HG03432 (cell line): ENCODE results near the gene HYDIN.
"Not testable (repeated sequence)": the region's sequence is repeated elsewhere in the genome, so short reads cannot be mapped to it uniquely, and the experiment has no call there.

Source experiments
- ATAC-seq: cut with Tn5 transposase; IDR thresholded peaks from one replicate; pipeline ENCODE4 v1.9.1; 2021; ENCODE audit warnings: mild to moderate bottlenecking, moderate library complexity; ENCODE audit not compliant: unreplicated experiment

Gene HYDIN

DNA sequence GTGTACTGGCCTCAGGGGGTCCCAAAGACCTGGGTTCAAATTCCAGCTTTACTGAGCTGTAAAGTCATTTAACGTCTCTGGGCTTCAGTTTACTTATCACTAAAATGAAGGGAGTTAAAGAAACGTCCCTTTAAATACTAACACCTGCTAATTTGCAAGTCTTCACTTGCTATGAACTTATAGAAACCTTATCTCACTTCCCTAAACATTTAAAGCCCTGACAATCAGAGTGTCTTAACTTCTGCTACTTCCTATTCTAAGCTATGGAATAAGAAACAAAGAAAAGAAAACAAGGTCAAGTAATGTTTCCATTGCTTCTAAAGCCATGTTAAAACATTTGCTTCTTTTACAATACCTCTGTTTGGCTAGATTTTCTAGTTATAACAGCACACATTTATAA lies 87.3 kb downstream of the HYDIN start:
- ATAC-seq = not testable (repeated sequence)

DNA sequence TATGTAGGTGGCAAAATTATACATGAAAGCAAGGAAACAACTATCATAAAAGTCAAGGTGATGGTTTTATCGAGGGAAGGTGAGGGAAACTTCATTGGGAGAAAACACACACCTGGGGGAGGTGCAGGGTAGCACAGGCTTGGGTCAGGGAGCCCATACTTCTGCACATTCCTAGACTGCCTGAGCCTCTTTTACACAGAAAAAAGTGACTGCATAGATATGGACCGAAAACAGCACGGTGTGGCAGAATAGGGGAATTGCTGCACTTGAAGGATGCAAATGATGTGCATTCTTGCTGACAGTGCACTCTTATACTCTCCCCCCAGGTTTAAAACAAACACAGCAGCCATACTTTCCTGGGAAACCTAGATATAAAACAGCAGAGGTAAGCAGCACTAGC lies 120.0 kb downstream of the HYDIN start:
- ATAC-seq = not testable (repeated sequence)

GRCh38 chr16:71109656-71110208 lies 120.8 kb downstream of the HYDIN start:
- ATAC-seq = not testable (repeated sequence)

- not testable (repeated sequence) for ATAC-seq
Observed at GRCh38 chr16:71105881-71106280, 124.6 kb downstream of the HYDIN start.

DNA sequence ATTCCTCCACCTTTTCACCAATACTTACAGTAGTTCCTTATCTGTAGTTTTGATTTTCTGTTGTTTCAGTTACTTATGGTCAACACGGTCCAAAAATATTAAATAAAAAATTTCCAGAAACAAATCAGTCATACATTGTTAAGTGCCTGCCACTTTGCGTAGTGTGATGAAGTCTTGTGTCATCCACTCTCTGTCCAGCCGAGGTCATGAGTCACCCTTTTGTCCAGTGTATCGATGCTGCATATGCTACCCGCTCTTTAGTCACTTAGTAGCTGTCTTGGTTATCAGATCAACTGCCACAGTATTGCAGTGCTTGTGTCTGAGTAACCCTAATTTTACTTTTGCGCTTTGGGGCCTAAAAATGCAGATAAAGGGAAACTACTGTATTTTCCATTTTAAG lies 146.9 kb downstream of the HYDIN start:
- ATAC-seq = not testable (repeated sequence)

DNA sequence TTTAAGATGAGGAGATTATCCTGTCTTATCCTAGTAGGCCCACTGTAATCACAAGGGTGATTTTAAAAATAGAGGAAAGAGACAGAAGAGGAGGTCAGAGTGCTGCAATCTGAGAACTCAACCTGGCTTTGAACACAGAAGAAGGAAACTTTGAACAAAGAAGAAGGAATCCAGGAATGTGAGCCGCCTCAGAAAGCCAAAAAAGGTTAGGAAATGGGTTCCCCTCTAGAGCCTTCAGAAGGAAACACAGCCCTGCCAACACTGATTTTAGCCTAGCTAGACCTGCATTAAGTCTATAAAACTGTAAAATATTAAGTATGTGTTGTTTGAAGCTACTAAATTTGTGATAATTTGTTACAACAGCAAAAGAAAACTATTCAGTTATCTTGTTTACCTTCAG lies 149.7 kb downstream of the HYDIN start:
- ATAC-seq = not testable (repeated sequence)

GRCh38 chr16:71080262-71080661 lies 150.3 kb downstream of the HYDIN start:
- not testable (repeated sequence) for ATAC-seq

GRCh38 chr16:71070651-71071050 lies 159.9 kb downstream of the HYDIN start:
- not testable (repeated sequence) for ATAC-seq

DNA sequence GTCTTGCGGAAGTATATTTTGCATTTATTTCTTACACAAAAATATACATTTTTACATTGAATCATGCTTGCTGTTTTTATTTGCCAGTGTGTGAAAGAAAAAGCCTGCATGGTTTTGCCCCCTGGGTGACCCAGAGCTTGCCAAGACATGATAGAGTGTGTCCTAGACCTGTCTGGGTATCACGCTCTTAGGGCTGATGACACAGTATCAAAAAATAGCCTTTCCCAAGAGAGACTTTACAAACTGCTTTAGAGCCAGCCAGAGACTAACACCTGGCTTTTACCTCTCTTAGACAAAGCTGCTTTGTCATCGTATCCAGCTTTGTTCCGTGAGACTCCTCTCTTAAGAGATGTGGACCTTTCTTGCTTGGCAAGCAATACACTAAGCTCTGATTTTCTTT lies 160.7 kb downstream of the HYDIN start:
- not testable (repeated sequence) for ATAC-seq

- not testable (repeated sequence) for ATAC-seq
Observed at GRCh38 chr16:71053897-71054609, 176.5 kb downstream of the HYDIN start.

- not testable (repeated sequence) for ATAC-seq
Observed at GRCh38 chr16:71050307-71050706, 180.2 kb downstream of the HYDIN start.

DNA sequence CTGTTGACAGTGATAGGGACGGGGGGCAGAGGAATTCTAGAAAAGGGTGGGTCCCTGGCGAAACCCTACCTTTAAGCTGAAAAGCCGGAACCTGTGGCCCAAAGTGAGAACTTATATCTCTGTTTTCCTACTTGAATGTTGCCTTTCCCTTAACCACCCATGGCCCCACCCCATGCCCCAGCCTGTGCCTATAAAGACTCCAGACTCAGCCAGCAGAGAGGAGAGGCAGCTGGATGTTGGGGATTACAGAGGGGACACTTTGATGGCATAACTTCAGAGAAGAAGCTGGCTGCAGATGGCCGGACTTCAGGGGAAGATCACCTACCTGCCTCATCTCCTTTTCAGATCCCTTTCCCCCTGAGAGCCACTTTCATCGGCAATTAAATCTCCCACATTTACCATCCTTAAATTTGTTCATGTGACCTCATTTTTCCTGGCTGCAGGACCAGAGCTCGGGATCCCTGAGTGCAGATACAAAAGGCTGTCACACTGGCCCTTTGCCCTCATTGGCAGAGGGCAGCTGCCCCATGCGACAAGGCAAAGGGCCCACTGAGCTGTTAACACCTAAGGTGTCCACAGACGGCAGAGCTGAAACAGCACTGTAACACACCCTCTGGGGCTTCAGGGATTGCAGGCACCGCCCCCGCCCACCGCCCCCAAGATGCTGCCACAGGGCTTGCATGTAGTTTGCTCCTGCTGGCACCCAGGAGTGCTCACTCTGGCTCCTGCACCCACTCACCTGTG lies 191.0 kb downstream of the HYDIN start:
- ATAC-seq = not testable (repeated sequence)

DNA sequence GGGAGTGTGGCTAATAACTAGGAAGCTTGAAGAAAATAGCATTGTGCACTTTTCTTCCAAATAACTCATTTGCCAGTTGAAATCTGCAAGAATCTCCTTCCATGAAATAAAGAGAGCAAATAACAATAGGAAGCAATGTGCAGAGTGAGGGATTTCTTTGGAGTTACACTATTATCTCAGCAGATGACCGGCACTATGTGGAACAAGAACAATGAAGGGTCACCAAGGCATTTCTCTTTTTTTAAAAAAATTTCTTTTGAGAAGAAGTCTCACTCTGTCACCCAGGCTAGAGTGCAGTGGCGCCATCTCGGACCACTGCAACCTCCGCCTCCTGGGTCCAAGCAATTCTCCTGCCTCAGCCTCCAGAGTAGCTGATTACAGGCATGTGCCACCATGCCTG lies 192.1 kb downstream of the HYDIN start:
- not testable (repeated sequence) for ATAC-seq

GRCh38 chr16:71037987-71038386 lies 192.5 kb downstream of the HYDIN start:
- not testable (repeated sequence) for ATAC-seq

DNA sequence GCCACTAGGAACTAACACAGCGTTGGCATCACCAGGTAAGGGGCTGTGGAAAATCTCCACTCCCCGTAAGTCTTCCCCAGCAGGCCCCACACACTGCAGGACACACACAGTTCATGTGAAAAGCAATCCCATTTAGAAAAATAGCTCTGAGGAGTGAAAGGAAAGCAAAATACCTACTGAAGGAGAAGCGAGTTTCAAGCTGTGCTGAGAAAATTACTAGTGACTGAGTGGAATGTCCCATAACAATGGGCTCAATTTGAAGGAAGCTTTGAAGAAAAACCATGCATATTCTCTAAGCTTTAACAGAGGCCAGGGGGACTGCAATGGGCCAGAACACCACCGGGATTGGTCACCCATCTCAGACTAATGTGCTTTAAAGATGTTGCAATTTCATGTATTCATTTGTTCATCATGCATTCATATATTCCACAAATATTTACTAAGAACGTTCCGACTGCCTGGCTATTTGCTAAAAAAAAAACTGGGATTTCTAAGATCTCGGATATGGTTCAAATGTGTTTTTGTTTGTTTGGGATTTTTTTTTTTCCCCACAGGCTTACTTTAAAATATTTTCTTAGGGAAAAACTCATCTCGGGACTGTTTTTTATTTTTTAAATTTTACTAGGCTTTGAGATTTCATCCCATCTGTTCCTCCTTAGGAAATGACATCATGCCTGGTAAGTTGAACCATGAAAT lies 202.3 kb downstream of the HYDIN start:
- not testable (repeated sequence) for ATAC-seq

DNA sequence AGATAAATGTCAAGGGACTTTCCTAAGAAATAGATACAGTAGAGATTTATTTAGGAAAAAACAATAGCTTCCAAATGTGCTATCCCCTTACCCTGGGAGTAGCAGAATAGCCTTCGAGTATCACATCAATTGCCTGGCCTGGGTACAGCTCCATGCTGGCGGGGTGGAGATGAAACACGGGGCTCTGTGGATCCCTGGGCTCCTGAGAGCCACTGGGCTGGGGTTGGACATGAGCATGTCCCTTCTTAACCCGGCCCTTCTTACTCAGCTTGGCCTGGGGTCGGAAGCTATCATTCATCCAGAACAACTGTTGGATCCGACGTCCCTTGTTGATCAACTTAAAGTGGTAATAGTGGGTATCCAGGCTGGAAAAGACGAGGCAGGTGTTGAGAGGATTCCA lies 203.0 kb downstream of the HYDIN start:
- not testable (repeated sequence) for ATAC-seq

DNA sequence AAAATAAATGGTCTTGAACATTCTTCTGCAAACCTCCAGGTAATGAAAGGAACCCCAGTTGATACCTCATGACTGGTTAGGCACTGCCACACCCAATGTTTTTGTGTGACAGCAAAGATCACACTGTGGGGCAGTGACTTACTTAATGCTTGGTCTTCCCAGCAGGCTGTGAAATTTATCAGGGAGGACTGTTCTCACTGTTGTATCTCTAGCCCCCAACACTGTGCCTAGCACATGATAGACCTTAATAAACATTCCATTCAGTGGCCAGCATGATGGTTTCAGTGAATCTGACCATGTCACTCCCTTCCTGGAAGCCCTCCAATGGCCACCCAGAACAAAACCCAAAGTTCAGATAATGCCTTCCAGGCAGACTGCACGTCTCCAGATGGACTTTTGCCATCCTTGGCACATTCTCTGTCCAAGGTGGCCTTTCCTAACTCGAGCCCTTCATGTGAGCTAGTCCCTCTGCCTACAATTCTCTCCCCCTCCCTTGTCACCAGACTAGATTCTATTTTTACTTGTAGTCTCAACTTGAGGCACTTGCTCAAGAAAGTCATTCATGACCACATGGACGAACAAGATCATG lies 206.6 kb downstream of the HYDIN start:
- ATAC-seq = not testable (repeated sequence)

DNA sequence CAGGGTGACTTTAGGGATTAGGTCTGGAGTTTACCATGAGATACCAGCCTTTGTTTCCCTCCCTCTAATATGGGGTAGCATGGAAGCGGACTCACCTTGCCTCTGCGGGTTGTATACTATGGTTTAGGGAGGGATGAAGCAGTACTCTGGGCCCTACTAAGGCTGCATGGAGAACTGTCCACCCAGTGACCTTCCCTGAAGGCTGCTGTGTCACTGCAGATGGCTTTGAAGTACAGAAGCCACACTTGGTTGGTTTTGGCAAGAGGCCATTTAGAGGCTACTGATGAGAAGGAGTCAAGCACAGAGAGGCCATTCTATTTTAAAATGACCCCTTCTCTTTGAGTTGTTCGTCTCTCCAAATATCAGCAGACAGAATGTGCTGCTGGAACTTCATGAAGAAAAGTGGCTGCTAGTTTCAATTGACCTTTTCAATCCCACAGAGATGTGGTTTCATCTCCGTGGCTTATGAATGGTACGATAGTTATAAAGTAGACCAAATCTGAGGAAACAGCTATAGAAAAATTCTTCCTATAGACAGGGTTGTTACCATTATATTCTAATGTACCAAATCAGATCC lies 208.5 kb downstream of the HYDIN start:
- ATAC-seq = not testable (repeated sequence)

DNA sequence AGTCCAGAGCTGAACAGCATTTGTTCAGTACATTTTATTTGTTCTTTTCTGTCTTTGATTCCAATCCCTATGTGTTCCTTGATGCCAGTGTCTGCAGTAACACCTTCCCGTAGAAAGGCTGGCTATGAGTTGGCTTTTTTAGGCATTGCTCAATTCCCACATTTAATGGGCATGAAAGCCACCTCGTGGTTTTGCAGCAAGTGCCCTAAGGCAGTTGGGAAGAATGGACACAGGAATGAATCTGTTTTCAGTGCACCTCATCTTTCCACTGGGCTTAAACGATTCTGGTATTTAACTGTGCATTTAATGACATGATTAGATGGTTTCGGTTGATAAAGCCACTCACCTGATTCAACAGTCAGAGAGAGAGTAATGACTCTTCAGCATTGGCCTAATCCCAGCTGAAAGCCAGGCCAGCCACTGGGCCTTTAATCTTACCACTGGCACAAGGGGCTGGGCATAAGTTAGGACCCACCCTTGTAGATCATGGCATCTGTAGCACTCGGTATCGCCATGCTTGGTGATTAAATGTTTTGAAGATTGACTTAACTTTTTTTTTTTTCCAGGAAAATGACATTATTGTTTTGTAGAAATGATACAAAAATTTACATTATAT lies 211.3 kb downstream of the HYDIN start:
- not testable (repeated sequence) for ATAC-seq

GRCh38 chr16:71015419-71015818 lies 215.1 kb downstream of the HYDIN start:
- not testable (repeated sequence) for ATAC-seq
